H1 (cell line): ENCODE data around the gene MEX3B. TPM values are rescaled to one million over a fixed set of nuclear protein-coding genes. Genes with fewer than 3 reads are reported as not detected.

ENCODE experiments used
- CHD7 ChIP-seq: fragments of 300-600 bp; sonication (generic); IDR thresholded peaks from 2 replicates; pipeline ENCODE4 v1.7.1; 2012; ENCODE audit warnings: low read length, moderate library complexity, mild to moderate bottlenecking, inconsistent platforms; ENCODE audit not compliant: insufficient replicate concordance
- GTF2F1 ChIP-seq: IDR thresholded peaks from 2 replicates; pipeline ENCODE4 v1.6.1; 2012; ENCODE audit warnings: low read depth, low read length, improper control_type of control experiment, borderline replicate concordance
- PHF8 ChIP-seq: fragments of 200-600 bp; sonication (generic); conservative IDR thresholded peaks from 2 replicates; pipeline ENCODE4 v1.7.1; 2012; ENCODE audit warnings: low read depth, mild to moderate bottlenecking, inconsistent platforms, low read length, moderate library complexity
- polyA plus RNA-seq, 7 experiments: library from polyadenylated mRNA; depleted of rRNA in 3 of 7; stranded (reverse) in 5 of 7; unstranded in 2 of 7; fragments of >200 nt in 5 of 7; fragments of 200-250 nt in 2 of 7; gene quantifications; 1 replicate in 5 of 7; 2 replicates in 1 of 7; 4 replicates in 1 of 7; pipeline versions ENCODE4 v1.2.1 to v1.2.3, GENCODE V29; 2011 to 2013; ENCODE audit warnings: missing spikeins in 2 of 7, mixed read lengths in 2 of 7
- total RNA-seq: library from RNA; stranded (reverse); fragmentation: NEBNext Ultra II Directional; extraction: Animal tissue kit (Norgen Biotek cat#: 25700); gene quantifications from 2 replicates; pipeline ENCODE4 v1.2.1, GENCODE V29; 2021

MEX3B gene
- total and polyA plus RNA-seq, 2 of the 8 experiments (the other 6 are each of a cell fraction or from before 2014, with no cell fraction given), result 8.0 to 15.9 TPM

GRCh38 chr15:81992523-81992922 lies 53.3 kb downstream of the MEX3B start (continued):
- TF ChIP-seq CHD7 (no peak), GTF2F1 (no peak), PHF8 (no peak)
